Naive thymus-derived CD4-positive, alpha-beta T cell (primary cell): ENCODE measurements around the gene SHCBP1. TPM values are rescaled to one million over a fixed set of nuclear protein-coding genes. Genes with fewer than 3 reads are reported as not detected.
A peak's percentile ranks its signal among the peaks of the same experiment; 100 is the strongest.
"Not testable (repeated sequence)": the region's sequence is repeated elsewhere in the genome, so short reads cannot be mapped to it uniquely, and the experiment has no call there.

ENCODE experiments used
- ATAC-seq: fragments of 150-1000 bp; cut with Tn5 transposase; 2 replicates; pipeline ENCODE4 v1.10.0; 2021; ENCODE audit warnings: mild to moderate bottlenecking, moderate library complexity
- CTCF ChIA-PET: fragments of 350-600 bp; sonication (Branson Sonifier 250); formaldehyde crosslinking; loops from one replicate; lab custom pipeline; 2021; ENCODE audit warnings: antibody characterized with exemption; lab: Charles Lee
- POLR2A ChIA-PET: fragments of 350-600 bp; sonication (Branson Sonifier 250); formaldehyde crosslinking; loops from one replicate; lab custom pipeline; 2021; ENCODE audit warnings: antibody characterized with exemption, inconsistent platforms; lab: Charles Lee
- DNase-seq, 9 donors: peaks; one replicate each; pipeline versions ENCODE4 v3.0.0 to v3.0.0-alpha.2; 2020 to 2022; ENCODE audit warnings: mixed read lengths in 1 of 9
- H3K27ac ChIP-seq: one replicate; pipeline ENCODE4 v1.7.0; 2013; ENCODE audit warnings: mild to moderate bottlenecking, low read depth, low read length, moderate library complexity
- H3K27me3 ChIP-seq, 2 donors: one replicate each; pipeline ENCODE4 v1.7.0; 2013; ENCODE audit warnings: low read length in 2 of 2, mild to moderate bottlenecking in 2 of 2, moderate library complexity in 2 of 2; ENCODE audit not compliant: control insufficient read depth in 2 of 2, insufficient read depth in 2 of 2
- H3K36me3 ChIP-seq, 3 experiments: 1 replicate in 2 of 3; 2 replicates in 1 of 3; pipeline ENCODE4 v1.7.0; 2013; ENCODE audit warnings: low read length in 3 of 3, mild to moderate bottlenecking in 3 of 3, moderate library complexity in 1 of 3; ENCODE audit not compliant: insufficient read depth in 3 of 3, control insufficient read depth in 2 of 3
- H3K4me1 ChIP-seq, 2 donors: one replicate each; pipeline ENCODE4 v1.7.0; 2013; ENCODE audit warnings: low read length in 2 of 2, mild to moderate bottlenecking in 2 of 2, moderate library complexity in 1 of 2; ENCODE audit not compliant: control insufficient read depth in 2 of 2, insufficient read depth in 2 of 2
- H3K4me3 ChIP-seq: 2 replicates; pipeline ENCODE4 v1.7.0; 2013; ENCODE audit warnings: mild to moderate bottlenecking, low read length
- H3K9me3 ChIP-seq, 3 experiments: 1 replicate in 2 of 3; 2 replicates in 1 of 3; pipeline ENCODE4 v1.7.0; 2013; ENCODE audit warnings: low read length in 3 of 3; ENCODE audit not compliant: control insufficient read depth in 2 of 3
- H3K27ac Mint-ChIP-seq, 9 donors: one replicate each; pipeline ENCODE4 v1.8.0; 2020 to 2022; ENCODE audit warnings: mixed read lengths in 9 of 9, mild to moderate bottlenecking in 8 of 9, moderate library complexity in 5 of 9, inconsistent platforms in 2 of 9
- H3K27me3 Mint-ChIP-seq, 5 donors: one replicate each; pipeline ENCODE4 v1.8.0; 2021 to 2022; ENCODE audit warnings: mixed read lengths in 5 of 5, mild to moderate bottlenecking in 1 of 5
- H3K36me3 Mint-ChIP-seq, 5 donors: one replicate each; pipeline ENCODE4 v1.8.0; 2020 to 2022; ENCODE audit warnings: mixed read lengths in 5 of 5, mild to moderate bottlenecking in 3 of 5, inconsistent platforms in 1 of 5
- H3K4me1 Mint-ChIP-seq, 7 donors: one replicate each; pipeline ENCODE4 v1.8.0; 2020 to 2022; ENCODE audit warnings: mixed read lengths in 7 of 7, mild to moderate bottlenecking in 3 of 7, inconsistent platforms in 1 of 7
- H3K4me3 Mint-ChIP-seq, 10 donors: one replicate each; pipeline ENCODE4 v1.8.0; 2020 to 2022; ENCODE audit warnings: mild to moderate bottlenecking in 10 of 10, mixed read lengths in 10 of 10, moderate library complexity in 6 of 10, inconsistent platforms in 2 of 10
- H3K9me3 Mint-ChIP-seq, 11 donors: one replicate each; pipeline ENCODE4 v1.8.0; 2020 to 2022; ENCODE audit warnings: mixed read lengths in 11 of 11, mild to moderate bottlenecking in 4 of 11, inconsistent platforms in 1 of 11, moderate library complexity in 1 of 11
- intact Hi-C, 2 donors: fragments of 100-400 bp; cut with micrococcal nuclease; formaldehyde crosslinking; loops; one replicate each; pipeline ENCODE4 v1.15.1; 2023
- polyA plus RNA-seq, 2 donors: library from polyadenylated mRNA; unstranded; fragments of 300-500 nt; fragmentation: Illumina TruSeq; gene quantifications; one replicate each; pipeline ENCODE4 v1.2.3, GENCODE V29; 2021
- total RNA-seq, 6 experiments: library from RNA in 5 of 6; stranded (reverse) in 5 of 6; gene quantifications; 1 replicate in 5 of 6; 2 replicates in 1 of 6; pipeline ENCODE4 v1.2.3 and lab custom pipeline; 2021 to 2026

SHCBP1 gene
- total and polyA plus RNA-seq, 7 experiments from 2014 or later = 0.07 to 37.8 (median 0.79) TPM; not detected in 1

GRCh38 chr16:46648656-46649055 lies 27.5 kb upstream of the SHCBP1 start:
- H3K4me3 Mint-ChIP-seq = no peak overlapping the region
- intact Hi-C loops = no loop called here
- Histone ChIP-seq H3K4me1 (no peaks in the 10 kb centered on the region), H3K36me3 (no peaks in the 10 kb centered on the region), H3K27me3 (no peaks in the 10 kb centered on the region), H3K4me3 (no peak overlapping the region), H3K27ac (no peak overlapping the region), H3K9me3 (no peaks in the 10 kb centered on the region)
- H3K9me3 Mint-ChIP-seq = peaks cover 2 to 32% (median 9%) of the 10 kb centered on the region in 11 donors
- ChIA-PET CTCF (no interaction called here), POLR2A (no interaction called here)
- DNase-seq (no peak), ATAC-seq (no peak)
- H3K36me3 Mint-ChIP-seq = peaks cover 3 to 51% (median 34%) of the 10 kb centered on the region in 5 donors
- no peaks in the 10 kb centered on the region for H3K27me3 Mint-ChIP-seq
- no peak overlapping the region for H3K27ac Mint-ChIP-seq
- H3K4me1 Mint-ChIP-seq = no peaks in the 10 kb centered on the region

GRCh38 chr16:46638947-46639925 lies 18.1 kb upstream of the SHCBP1 start:
- ATAC-seq = no peak
- Histone ChIP-seq H3K9me3 (no peaks in the 10 kb centered on the region), H3K27ac (no peak overlapping the region), H3K4me3 (no peak overlapping the region), H3K4me1 (no peaks in the 10 kb centered on the region), H3K36me3 (no peaks in the 10 kb centered on the region), H3K27me3 (no peaks in the 10 kb centered on the region)
- H3K9me3 Mint-ChIP-seq = peaks cover 3 to 26% (median 11%) of the 10 kb centered on the region in 11 donors
- H3K27ac Mint-ChIP-seq = no peak overlapping the region
- H3K4me1 Mint-ChIP-seq = no peaks in the 10 kb centered on the region
- peaks cover 9 to 42% (median 37%) of the 10 kb centered on the region in 5 donors for H3K36me3 Mint-ChIP-seq
- intact Hi-C loops = no loop called here
- H3K4me3 Mint-ChIP-seq = no peak overlapping the region
- ChIA-PET POLR2A (no interaction called here), CTCF (interaction anchor here (0.6 kb wide), 1 partner anchor 1606 kb away, joined by 4 read pairs; no protein-coding TSS in a partner anchor)
- no peaks in the 10 kb centered on the region for H3K27me3 Mint-ChIP-seq
- DNase-seq = no peak

GRCh38 chr16:46632778-46633733 lies 11.9 kb upstream of the SHCBP1 start:
- peaks cover 0 to 4% (median 0%) of the 10 kb centered on the region in 7 donors for H3K4me1 Mint-ChIP-seq
- ATAC-seq (no peak), DNase-seq (no peak)
- H3K36me3 ChIP-seq = no peaks in the 10 kb centered on the region
- H3K4me1 ChIP-seq = no peaks in the 10 kb centered on the region
- ChIA-PET CTCF (no interaction called here), POLR2A (no interaction called here)
- H3K27ac Mint-ChIP-seq = no peak overlapping the region
- intact Hi-C loops = no loop called here
- H3K9me3 ChIP-seq = no peaks in the 10 kb centered on the region
- peaks cover 0 to 4% (median 0%) of the 10 kb centered on the region in 11 donors for H3K9me3 Mint-ChIP-seq
- no peaks in the 10 kb centered on the region for H3K27me3 Mint-ChIP-seq
- no peak overlapping the region for H3K27ac ChIP-seq
- peak overlapping the region in 3 of 10 donors; percentile 34 to 42 (median 38) for H3K4me3 Mint-ChIP-seq
- peaks cover 0 to 5% (median 4%) of the 10 kb centered on the region in 5 donors for H3K36me3 Mint-ChIP-seq
- no peak overlapping the region for H3K4me3 ChIP-seq
- no peaks in the 10 kb centered on the region for H3K27me3 ChIP-seq

- H3K4me3 ChIP-seq = no peak overlapping the region
- Mint-ChIP-seq H3K36me3 (no peaks in the 10 kb centered on the region), H3K27me3 (no peaks in the 10 kb centered on the region), H3K4me1 (peaks cover 0 to 4% (median 0%) of the 10 kb centered on the region in 7 donors), H3K4me3 (no peak overlapping the region), H3K27ac (no peak overlapping the region), H3K9me3 (no peaks in the 10 kb centered on the region)
- ATAC-seq (no peak), DNase-seq (no peak)
- no peaks in the 10 kb centered on the region for H3K27me3 ChIP-seq
- no peaks in the 10 kb centered on the region for H3K36me3 ChIP-seq
- POLR2A ChIA-PET = no interaction called here
- H3K4me1 ChIP-seq = no peaks in the 10 kb centered on the region
- H3K27ac ChIP-seq = no peak overlapping the region
- CTCF ChIA-PET = no interaction called here
- H3K9me3 ChIP-seq = no peaks in the 10 kb centered on the region
- intact Hi-C loops = no loop called here
Observed at GRCh38 chr16:46629331-46630219, 8.4 kb upstream of the SHCBP1 start.

GRCh38 chr16:46627746-46628145 lies 6.6 kb upstream of the SHCBP1 start:
- H3K4me1 Mint-ChIP-seq = peaks cover 0 to 4% (median 0%) of the 10 kb centered on the region in 7 donors
- H3K27ac Mint-ChIP-seq = no peak overlapping the region
- no peaks in the 10 kb centered on the region for H3K36me3 Mint-ChIP-seq
- no peaks in the 10 kb centered on the region for H3K27me3 Mint-ChIP-seq
- no peak overlapping the region for H3K4me3 ChIP-seq
- DNase-seq (no peak), ATAC-seq (no peak)
- H3K27ac ChIP-seq = no peak overlapping the region
- H3K9me3 Mint-ChIP-seq = no peaks in the 10 kb centered on the region
- CTCF ChIA-PET = no interaction called here
- POLR2A ChIA-PET = no interaction called here
- H3K36me3 ChIP-seq = no peaks in the 10 kb centered on the region
- H3K9me3 ChIP-seq = no peaks in the 10 kb centered on the region
- H3K4me1 ChIP-seq = no peaks in the 10 kb centered on the region
- no peak overlapping the region for H3K4me3 Mint-ChIP-seq
- intact Hi-C loops = no loop called here
- H3K27me3 ChIP-seq = no peaks in the 10 kb centered on the region

- H3K9me3 ChIP-seq, H3K9me3 Mint-ChIP-seq, DNase-seq, H3K4me1 ChIP-seq, H3K27ac Mint-ChIP-seq, H3K36me3 Mint-ChIP-seq, POLR2A ChIA-PET, intact Hi-C loops, H3K36me3 ChIP-seq, ATAC-seq, H3K27me3 Mint-ChIP-seq, H3K4me3 Mint-ChIP-seq, H3K27me3 ChIP-seq, H3K4me3 ChIP-seq, H3K4me1 Mint-ChIP-seq, CTCF ChIA-PET, H3K27ac ChIP-seq: not testable (repeated sequence)
Observed at GRCh38 chr16:46626681-46627080, 5.5 kb upstream of the SHCBP1 start.
